ENCODE measurements around the gene TACC3.

TACC3 gene

GRCh38 chr4:1725521-1725920, 4.2 kb downstream of the TACC3 start:
- no peak for DNase-seq

- peak; percentile 79 for DNase-seq
Observed at GRCh38 chr4:1726146-1726934, 5.0 kb downstream of the TACC3 start.

- peak; percentile 87 for DNase-seq
Observed at GRCh38 chr4:1727117-1728031, 6.1 kb downstream of the TACC3 start.

- DNase-seq = no peak
Observed at GRCh38 chr4:1728061-1728980, 7.0 kb downstream of the TACC3 start.

GRCh38 chr4:1730532-1731135, 9.3 kb downstream of the TACC3 start:
- DNase-seq = no peak

GRCh38 chr4:1731180-1731579, 9.9 kb downstream of the TACC3 start:
- DNase-seq = no peak

- DNase-seq = no peak
Observed at GRCh38 chr4:1732911-1733310, 11.6 kb downstream of the TACC3 start.

- DNase-seq = no peak
Observed at GRCh38 chr4:1735215-1735614, 13.9 kb downstream of the TACC3 start.

- no peak for DNase-seq
Observed at GRCh38 chr4:1736812-1737211, 15.5 kb downstream of the TACC3 start.

- DNase-seq = no peak
Observed at GRCh38 chr4:1737666-1738065, 16.3 kb downstream of the TACC3 start.

- no peak for DNase-seq
Observed at GRCh38 chr4:1738410-1738809, 17.1 kb downstream of the TACC3 start.

GRCh38 chr4:1739358-1739757, 18.0 kb downstream of the TACC3 start:
- DNase-seq = no peak

GRCh38 chr4:1740021-1740545, 18.8 kb downstream of the TACC3 start:
- no peak for DNase-seq

GRCh38 chr4:1741208-1741607, 19.9 kb downstream of the TACC3 start:
- no peak for DNase-seq

GRCh38 chr4:1743551-1743950, 22.2 kb downstream of the TACC3 start:
- DNase-seq = no peak

- DNase-seq = no peak
Observed at GRCh38 chr4:1743975-1744374, 22.7 kb downstream of the TACC3 start.

- no peak for DNase-seq
Observed at GRCh38 chr4:1744552-1744951, 23.2 kb downstream of the TACC3 start.

GRCh38 chr4:1745165-1745564, 23.8 kb downstream of the TACC3 start:
- DNase-seq = no peak

GRCh38 chr4:1745697-1746096, 24.4 kb downstream of the TACC3 start:
- no peak for DNase-seq

- peak; percentile 67 for DNase-seq
Observed at GRCh38 chr4:1746265-1746691, 25.0 kb downstream of the TACC3 start.

GRCh38 chr4:1746919-1747602, 25.7 kb downstream of the TACC3 start:
- no peak for DNase-seq

GRCh38 chr4:1747603-1747967, 26.3 kb downstream of the TACC3 start:
- no peak for DNase-seq
